HepG2 (cell line): ENCODE measurements around the gene SPTBN5. TPM values are rescaled to one million over a fixed set of nuclear protein-coding genes. Genes with fewer than 3 reads are reported as not detected.
A peak's percentile ranks its signal among the peaks of the same experiment; 100 is the strongest.

Experiments used
- ATAC-seq: fragments of 200-7000 bp; cut with Tn5 transposase; 3 replicates; pipeline ENCODE4 v1.9.1; 2020; ENCODE audit warnings: mild to moderate bottlenecking, moderate library complexity
- BruUV-seq: library from RNA; stranded (reverse); fragments of 400-500 nt; replicated peaks from 2 replicates; lab custom pipeline; 2021; lab: Mats Ljungman, UMichigan
- CTCF ChIA-PET: fragments of 300-600 bp; formaldehyde crosslinking; extraction: SDS; loops from one replicate; lab custom pipeline; 2021; ENCODE audit warnings: low total read pairs, inconsistent platforms, low intra/inter-chr PET ratio; lab: Yijun Ruan, JAX
- POLR2A ChIA-PET: fragments of 350-600 bp; sonication (Branson Sonifier 250); formaldehyde crosslinking; loops from one replicate; lab custom pipeline; 2020; ENCODE audit warnings: antibody characterized with exemption, inconsistent platforms; lab: Yijun Ruan, JAX
- DNase-seq: peaks from one replicate; pipeline ENCODE4 v3.0.0-alpha.2; 2015; ENCODE audit warnings: low spot score
- FAIRE-seq: peaks from 3 replicates; lab custom pipeline; 2011; peaks lifted over from hg19 to GRCh38; lab: Jason Lieb, UNC
- H2AFZ ChIP-seq: one replicate; pipeline ENCODE4 v1.6.1; 2011; ENCODE audit warnings: low read length, inconsistent platforms
- H3K27ac ChIP-seq: fragments of 300-600 bp; 3 replicates; pipeline ENCODE4 v1.8.0; 2011; ENCODE audit warnings: mixed run types, mild to moderate bottlenecking, mixed read lengths, low read length, inconsistent platforms; ENCODE audit not compliant: insufficient read depth; ENCODE audit errors: extremely low read length
- H3K27me3 ChIP-seq, 2 experiments: fragments of 200-600 bp in 1 of 2; 2 replicates in 1 of 2; 3 replicates in 1 of 2; pipeline versions ENCODE4 v1.6.0 to v1.8.0; 2011; ENCODE audit warnings: low read length in 2 of 2, mild to moderate bottlenecking in 2 of 2, moderate library complexity in 2 of 2, inconsistent platforms in 1 of 2; ENCODE audit not compliant: insufficient read depth in 2 of 2, control insufficient read depth in 1 of 2
- H3K36me3 ChIP-seq, 2 experiments: fragments of 200-600 bp in 1 of 2; replicated peaks in 1 of 2; 2 replicates in 1 of 2; 3 replicates in 1 of 2; pipeline versions ENCODE4 v1.5.1 to v1.8.0; 2011; ENCODE audit warnings: low read length in 2 of 2, inconsistent platforms in 1 of 2; ENCODE audit not compliant: insufficient read depth in 2 of 2, control insufficient read depth in 1 of 2
- H3K4me1 ChIP-seq: 2 replicates; pipeline ENCODE4 v1.5.1; 2012; ENCODE audit warnings: low read length, inconsistent platforms; ENCODE audit not compliant: insufficient read depth
- H3K4me2 ChIP-seq: 2 replicates; pipeline ENCODE4 v1.6.0; 2011; ENCODE audit warnings: low read depth, low read length, inconsistent platforms
- H3K4me3 ChIP-seq, 3 experiments: fragments of 200-600 bp in 1 of 3; sonication (generic), shearing (Covaris generic) in 1 of 3; replicated peaks in 1 of 3; 2 replicates each; pipeline ENCODE4 v1.5.1; 2011 to 2016; ENCODE audit warnings: low read length in 3 of 3, inconsistent platforms in 2 of 3, low read depth in 2 of 3, mild to moderate bottlenecking in 2 of 3, control low read depth in 1 of 3, mixed read lengths in 1 of 3; ENCODE audit not compliant: insufficient read depth in 1 of 3
- H3K79me2 ChIP-seq: one replicate; pipeline ENCODE4 v1.6.1; 2011; ENCODE audit warnings: low read length, inconsistent platforms; ENCODE audit not compliant: insufficient read depth
- H3K9ac ChIP-seq: 2 replicates; pipeline ENCODE4 v1.6.0; 2011; ENCODE audit warnings: mild to moderate bottlenecking, low read depth, low read length, inconsistent platforms; ENCODE audit not compliant: insufficient read depth
- H3K9me3 ChIP-seq: 2 replicates; pipeline ENCODE4 v1.5.1; 2012; ENCODE audit warnings: mild to moderate bottlenecking, low read length
- H4K20me1 ChIP-seq: 2 replicates; pipeline ENCODE4 v1.6.0; 2011; ENCODE audit warnings: inconsistent platforms, mild to moderate bottlenecking, low read length, moderate library complexity; ENCODE audit not compliant: insufficient read depth
- ARID4A ChIP-seq: sonication (generic); formaldehyde crosslinking; IDR thresholded peaks from 2 replicates; pipeline ENCODE4 v1.5.0; 2020; ENCODE audit warnings: mild to moderate bottlenecking, missing genetic modification reagents, borderline replicate concordance
- ATF7 ChIP-seq, 2 experiments: fragments of 450-650 bp in 1 of 2; sonication (generic) in 1 of 2; formaldehyde crosslinking in 1 of 2; IDR thresholded peaks; 2 replicates each; pipeline versions ENCODE4 v1.4.0 to v1.6.1; 2016 to 2020; ENCODE audit warnings: antibody characterized with exemption in 1 of 2, mild to moderate bottlenecking in 1 of 2, missing genetic modification reagents in 1 of 2
- DBP ChIP-seq: sonication (generic); formaldehyde crosslinking; IDR thresholded peaks from 2 replicates; pipeline ENCODE4 v1.4.0; 2020; ENCODE audit warnings: missing genetic modification reagents; ENCODE audit errors: not compliant biosample characterization
- GATA4 ChIP-seq: sonication (generic); IDR thresholded peaks from 2 replicates; pipeline ENCODE4 v1.6.1; 2016; ENCODE audit warnings: antibody characterized with exemption, low read depth, borderline replicate concordance
- PCBP1 ChIP-seq: fragments of 200-400 bp; formaldehyde crosslinking; IDR thresholded peaks from 2 replicates; pipeline ENCODE4 v1.6.1; 2017; ENCODE audit warnings: mild to moderate bottlenecking, low read depth, low read length, borderline replicate concordance
- PLSCR1 ChIP-seq: sonication (generic); formaldehyde crosslinking; IDR thresholded peaks from 2 replicates; pipeline ENCODE4 v1.5.0; 2020; ENCODE audit warnings: missing genetic modification reagents, mild to moderate bottlenecking, borderline replicate concordance
- RORA ChIP-seq: sonication (generic); formaldehyde crosslinking; IDR thresholded peaks from 2 replicates; pipeline ENCODE4 v1.5.0; 2020; ENCODE audit warnings: mild to moderate bottlenecking, missing genetic modification reagents, moderate library complexity
- ZNF124 ChIP-seq: sonication (generic); formaldehyde crosslinking; IDR thresholded peaks from 2 replicates; pipeline ENCODE4 v1.4.0; 2020; ENCODE audit warnings: missing genetic modification reagents
- ZNF75D ChIP-seq: sonication (generic); formaldehyde crosslinking; IDR thresholded peaks from 2 replicates; pipeline ENCODE4 v1.8.1; 2023; ENCODE audit warnings: missing genetic modification reagents, mild to moderate bottlenecking, borderline replicate concordance
- ZNF879 ChIP-seq: sonication (generic); formaldehyde crosslinking; IDR thresholded peaks from 2 replicates; pipeline ENCODE4 v1.8.1; 2023; ENCODE audit warnings: missing genetic modification reagents
- WGBS: methylation state at CpG from one replicate; pipeline ENCODE4 v1.1.6; 2017; ENCODE audit warnings: low lambda C conversion rate; 5-methylcytosine and 5-hydroxymethylcytosine counted together
- in situ Hi-C: cut with HindIII; loops from 2 replicates; pipeline ENCODE4 v1.10.0; 2017; ENCODE audit warnings: low pct_unique_long_range_greater_than_20kb; ENCODE audit not compliant: extremely low pct_ligation_motif_present
- intact Hi-C: fragments of 100-400 bp; cut with micrococcal nuclease; formaldehyde crosslinking; loops from one replicate; pipeline ENCODE4 v1.10.0; 2022; ENCODE audit not compliant: unreplicated experiment
- polyA plus RNA-seq, 8 experiments: library from polyadenylated mRNA; depleted of rRNA in 3 of 8; stranded (reverse) in 7 of 8; unstranded in 1 of 8; fragments of >200 nt; fragmentation: Illumina TruSeq in 4 of 8; extraction: Trizol in 4 of 8; gene quantifications; 2 replicates each; pipeline versions ENCODE4 v1.2.1 to v1.2.3, GENCODE V29; 2011 to 2016; ENCODE audit warnings: low read depth in 4 of 8, missing spikeins in 1 of 8, mixed read lengths in 1 of 8; ENCODE audit not compliant: insufficient read depth in 1 of 8
- total RNA-seq, 5 experiments: library from RNA; depleted of rRNA; stranded (reverse); fragments of >200 nt; fragmentation: Illumina TruSeq; extraction: Trizol; gene quantifications; 2 replicates each; pipeline ENCODE4 v1.2.3, GENCODE V29; 2016; ENCODE audit warnings: low read depth in 1 of 5

SPTBN5 gene
- total and polyA plus RNA-seq, 2 of the 13 experiments (the other 11 are each of a cell fraction or from before 2014, with no cell fraction given) = 0.01 to 0.07 TPM

DNA sequence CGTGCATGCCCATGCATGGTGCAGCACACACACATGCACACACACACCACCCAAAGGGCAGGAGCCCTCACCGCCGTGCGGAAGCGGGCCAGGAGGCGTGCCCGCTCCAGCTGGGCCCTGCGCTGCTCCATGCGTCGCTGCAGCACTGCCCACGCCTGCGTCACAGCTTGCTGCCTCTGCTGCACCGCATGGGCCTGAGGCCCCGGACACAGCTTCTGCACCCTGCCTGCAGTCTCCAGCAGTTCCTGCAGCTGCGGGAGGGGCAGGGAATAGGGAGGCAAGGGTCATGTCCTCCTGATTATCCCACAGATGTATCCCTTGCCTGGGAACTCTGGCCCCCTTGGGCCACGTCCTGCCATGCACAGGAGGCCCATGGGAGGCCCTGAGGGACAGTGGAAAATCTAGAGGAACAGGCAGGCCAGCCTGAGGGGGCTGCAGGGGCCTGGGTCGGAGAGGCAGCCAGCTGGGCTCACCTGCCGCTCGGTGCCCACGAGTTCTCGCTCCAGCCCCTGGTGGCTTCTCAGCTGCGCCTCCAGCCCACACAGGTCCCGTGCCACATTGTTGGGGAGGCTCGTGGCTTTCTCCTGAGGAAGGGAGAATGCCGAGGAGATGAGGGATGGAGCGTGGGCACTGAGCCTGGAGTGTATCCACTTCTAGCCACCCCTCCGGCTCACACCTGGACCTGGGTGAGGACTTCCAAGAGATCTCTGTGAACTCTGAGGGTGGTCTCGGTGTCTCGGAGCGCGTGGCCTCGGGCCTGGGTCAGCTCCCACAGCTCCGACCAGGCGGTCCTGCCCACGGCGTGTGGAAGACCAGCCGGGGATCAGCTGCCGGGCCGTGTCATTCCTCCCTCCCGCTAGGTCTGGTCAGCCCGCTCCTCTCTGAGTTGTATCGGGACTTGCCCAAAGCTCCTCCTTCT lies 23.8 kb downstream of the SPTBN5 start:
- ATAC-seq (no peak), DNase-seq (no peak), FAIRE-seq (no peak)
- Histone ChIP-seq H3K79me2 (no peaks in the 10 kb centered on the region), H4K20me1 (no peaks in the 10 kb centered on the region), H3K27ac (no peak overlapping the region), H3K27me3 (peaks cover 7 to 74% of the 10 kb centered on the region in 2 experiments; a peak in 4 of 5 replicates), H3K9me3 (no peaks in the 10 kb centered on the region), H3K36me3 (no peaks in the 10 kb centered on the region), H3K4me3 (no peak overlapping the region), H3K4me1 (peaks cover 25% of the 10 kb centered on the region), H3K9ac (no peak overlapping the region), H3K4me2 (no peak overlapping the region), H2AFZ (no peak overlapping the region)
- intact Hi-C loops (no loop called here), in situ Hi-C loops (no loop called here)
- BruUV-seq = no TSS peak
- CTCF ChIA-PET = no interaction called here
- WGBS = 47% methylated on average over 5 of the region's 42 CpGs
- POLR2A ChIA-PET = no interaction called here
- no peak for TF ChIP-seq ATF7 (IDR thresholded peaks at IDR 0.05)
- no peak for TF ChIP-seq ATF7 (CRISPR knock-in tag; IDR thresholded peaks at IDR 0.05)
- no peak for TF ChIP-seq GATA4
- TF ChIP-seq PLSCR1 (CRISPR knock-in tag) = 0 out of 2 replicates have a peak, but pooled peaks have one; percentile 20
- no peak for TF ChIP-seq ZNF879 (CRISPR knock-in tag)

GRCh38 chr15:41868321-41868720 lies 25.5 kb downstream of the SPTBN5 start:
- no peak for FAIRE-seq
- TF ChIP-seq RORA (CRISPR knock-in tag) (no peak), PCBP1 (no peak), DBP (no peak), ZNF124 (CRISPR knock-in tag) (no peak), ARID4A (CRISPR knock-in tag) (no peak), ZNF75D (CRISPR knock-in tag) (no peak)

More at GRCh38 chr15:41868321-41868720, 25.5 kb downstream of the SPTBN5 start:
- Histone ChIP-seq H3K4me1 (peaks cover 27% of the 10 kb centered on the region), H3K27me3 (peaks cover 9 to 70% of the 10 kb centered on the region in 2 experiments; a peak in 4 of 5 replicates), H3K4me3 (no peak overlapping the region), H3K9ac (no peak overlapping the region), H3K9me3 (no peaks in the 10 kb centered on the region), H4K20me1 (no peaks in the 10 kb centered on the region), H3K36me3 (no peaks in the 10 kb centered on the region), H3K27ac (no peak overlapping the region), H2AFZ (no peak overlapping the region), H3K4me2 (no peak overlapping the region), H3K79me2 (no peaks in the 10 kb centered on the region)
- ChIA-PET POLR2A (no interaction called here), CTCF (no interaction called here)
- ATAC-seq = no peak
- no peak for DNase-seq
- intact Hi-C loops (no loop called here), in situ Hi-C loops (no loop called here)
- no TSS peak for BruUV-seq
- 87% methylated on average over 3 of the region's 15 CpGs for WGBS
